ENCODE results near the gene VPS35L. TPM values are rescaled to one million over a fixed set of nuclear protein-coding genes. Genes with fewer than 3 reads are reported as not detected.

VPS35L gene
- total RNA-seq, 2 donors from 2014 or later = 51.1 to 53.1 TPM

GRCh38 chr16:19583665-19584300 is 28.3 kb downstream of the VPS35L start:
- DNase-seq (ENCODE audit: low spot score) = no peak
- intact Hi-C loops (cut with DNase I) = no loop called here

GRCh38 chr16:19588661-19589060 is 33.2 kb downstream of the VPS35L start:
- intact Hi-C loops (cut with DNase I) = no loop called here
- no peak for DNase-seq (ENCODE audit: low spot score)

- no peak for DNase-seq (ENCODE audit: low spot score)
Observed at GRCh38 chr16:19589106-19589505, 33.6 kb downstream of the VPS35L start.

GRCh38 chr16:19589771-19590302 is 34.3 kb downstream of the VPS35L start:
- intact Hi-C loops (cut with DNase I) = loop anchor here in 1 of 2 donors (10.0 kb wide), 1 partner anchor 295 kb away; the partner anchor contains the start of gene GPRC5B
- no peak for DNase-seq (ENCODE audit: low spot score)

More at GRCh38 chr16:19589106-19589505, 33.6 kb downstream of the VPS35L start:
- intact Hi-C loops (cut with DNase I) = no loop called here

- intact Hi-C loops (cut with DNase I) = loop anchor here in 1 of 2 donors (10.0 kb wide), 1 partner anchor 290 kb away; the partner anchor contains the start of gene GPRC5B
- no peak for DNase-seq (ENCODE audit: low spot score)
Observed at GRCh38 chr16:19595043-19595767, 39.7 kb downstream of the VPS35L start.

- no peak for DNase-seq (ENCODE audit: low spot score)
- intact Hi-C loops (cut with DNase I) = loop anchor here in 1 of 2 donors (10.0 kb wide), 1 partner anchor 286 kb away; the partner anchor contains the start of gene GPRC5B
Observed at GRCh38 chr16:19598805-19599510, 43.5 kb downstream of the VPS35L start.

- no peak for DNase-seq (ENCODE audit: low spot score)
- intact Hi-C loops (cut with DNase I) = loop anchor here (2.0 to 10.0 kb wide), 2 partner anchors 285 to 287 kb away; partner anchors contain the start of gene GPRC5B (in 1 of the 2)
Observed at GRCh38 chr16:19599968-19600716, 44.6 kb downstream of the VPS35L start.

- intact Hi-C loops (cut with DNase I) = loop anchor here in 1 of 2 donors (2.0 kb wide), 1 partner anchor 285 kb away; no protein-coding TSS in a partner anchor
- no peak for DNase-seq (ENCODE audit: low spot score)
Observed at GRCh38 chr16:19601083-19601976, 45.8 kb downstream of the VPS35L start.

- intact Hi-C loops (cut with DNase I) = no loop called here
- no peak for DNase-seq (ENCODE audit: low spot score)
Observed at GRCh38 chr16:19604911-19605310, 49.4 kb downstream of the VPS35L start.

- intact Hi-C loops (cut with DNase I) = no loop called here
- DNase-seq (ENCODE audit: low spot score) = no peak
Observed at GRCh38 chr16:19605701-19606100, 50.2 kb downstream of the VPS35L start.

- no peak for DNase-seq (ENCODE audit: low spot score)
- intact Hi-C loops (cut with DNase I) = no loop called here
Observed at GRCh38 chr16:19607616-19608280, 52.2 kb downstream of the VPS35L start.

- intact Hi-C loops (cut with DNase I) = no loop called here
- no peak for DNase-seq (ENCODE audit: low spot score)
Observed at GRCh38 chr16:19609359-19609758, 53.9 kb downstream of the VPS35L start.

GRCh38 chr16:19610200-19610599 is 54.7 kb downstream of the VPS35L start:
- DNase-seq (ENCODE audit: low spot score) = no peak
- intact Hi-C loops (cut with DNase I) = no loop called here

GRCh38 chr16:19613834-19614233 is 58.3 kb downstream of the VPS35L start:
- no peak for DNase-seq (ENCODE audit: low spot score)
- intact Hi-C loops (cut with DNase I) = no loop called here

GRCh38 chr16:19616241-19616640 is 60.7 kb downstream of the VPS35L start:
- no peak for DNase-seq (ENCODE audit: low spot score)

GRCh38 chr16:19618876-19619275 is 63.4 kb downstream of the VPS35L start:
- intact Hi-C loops (cut with DNase I) = no loop called here
- no peak for DNase-seq (ENCODE audit: low spot score)

More at GRCh38 chr16:19616241-19616640, 60.7 kb downstream of the VPS35L start:
- intact Hi-C loops (cut with DNase I) = no loop called here

- no peak for DNase-seq (ENCODE audit: low spot score)
- intact Hi-C loops (cut with DNase I) = no loop called here
Observed at GRCh38 chr16:19621445-19621844, 65.9 kb downstream of the VPS35L start.
